ENCODE measurements around the gene HDAC2.
"Not testable (repeated sequence)": the region's sequence is repeated elsewhere in the genome, so short reads cannot be mapped to it uniquely, and the experiment has no call there.

HDAC2 gene

DNA sequence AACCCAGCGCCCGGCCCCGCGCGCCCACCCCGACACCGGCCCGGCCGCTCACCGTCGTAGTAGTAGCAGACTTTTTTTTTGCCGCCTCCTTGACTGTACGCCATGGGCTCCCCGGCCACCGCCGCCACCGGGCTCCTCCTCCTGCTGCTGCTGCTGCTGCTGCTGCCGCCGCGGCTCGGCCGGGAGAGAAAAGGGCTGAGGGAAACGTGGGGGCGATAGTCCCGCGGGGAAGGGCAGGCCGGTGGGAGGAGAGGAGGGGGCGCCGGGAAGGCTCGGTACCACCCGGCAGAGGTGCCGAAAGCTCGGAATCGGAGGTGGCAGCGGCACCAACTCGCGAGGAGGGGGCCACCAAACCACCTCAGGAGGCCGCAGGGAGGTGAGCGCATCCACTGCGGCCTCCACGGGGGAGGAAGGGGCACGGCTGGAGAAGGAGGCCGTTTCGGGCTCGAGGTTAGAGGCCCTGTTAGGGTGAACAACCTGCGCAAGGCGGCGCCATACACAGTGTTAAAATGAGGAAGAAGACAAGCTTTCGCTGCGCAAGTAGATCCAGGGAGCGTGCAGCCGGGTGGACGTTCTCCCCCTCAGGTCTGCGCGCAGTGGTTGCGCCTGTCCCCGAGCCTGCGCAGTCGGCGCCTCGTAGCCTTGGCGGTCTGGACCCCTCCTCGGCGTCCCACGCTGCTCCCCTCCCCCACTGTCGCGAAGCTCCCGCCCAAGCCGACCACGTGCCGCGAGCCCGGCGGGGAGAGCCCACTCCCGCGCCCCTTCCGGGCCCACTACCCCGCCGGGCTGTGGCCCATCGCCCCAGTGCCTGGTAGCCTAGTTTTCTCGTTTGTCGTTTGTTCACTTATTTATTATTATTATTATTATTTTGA lies at the start of gene HDAC2:
Gene HDAC2 (minus strand): TSS at position 344 of the 872 bp plus-strand sequence. CDS start 240 bp downstream, at position 104.
- peak; percentile 82 to 85 for DNase-seq

DNA sequence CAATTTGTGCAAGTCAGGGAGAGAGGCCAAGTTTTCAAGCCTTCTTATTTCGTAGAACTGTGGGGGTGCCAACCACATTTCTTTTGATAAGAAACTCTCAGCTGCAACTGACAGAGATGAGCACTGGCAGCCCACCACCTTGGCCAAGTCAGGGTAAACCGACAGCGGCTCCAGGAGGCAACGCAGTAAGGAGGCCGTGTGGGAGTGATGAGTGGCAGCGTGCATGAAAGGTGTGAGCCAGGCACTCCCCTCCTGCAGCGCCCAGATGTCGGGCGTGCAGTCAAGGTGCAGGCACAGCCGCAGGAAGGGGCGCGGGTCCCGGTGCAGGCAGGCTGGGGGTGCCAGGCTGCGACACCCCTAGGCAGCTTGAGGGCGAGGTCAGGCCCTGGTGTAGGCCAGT lies 49.2 kb upstream of the HDAC2 start:
- no peak for DNase-seq

DNA sequence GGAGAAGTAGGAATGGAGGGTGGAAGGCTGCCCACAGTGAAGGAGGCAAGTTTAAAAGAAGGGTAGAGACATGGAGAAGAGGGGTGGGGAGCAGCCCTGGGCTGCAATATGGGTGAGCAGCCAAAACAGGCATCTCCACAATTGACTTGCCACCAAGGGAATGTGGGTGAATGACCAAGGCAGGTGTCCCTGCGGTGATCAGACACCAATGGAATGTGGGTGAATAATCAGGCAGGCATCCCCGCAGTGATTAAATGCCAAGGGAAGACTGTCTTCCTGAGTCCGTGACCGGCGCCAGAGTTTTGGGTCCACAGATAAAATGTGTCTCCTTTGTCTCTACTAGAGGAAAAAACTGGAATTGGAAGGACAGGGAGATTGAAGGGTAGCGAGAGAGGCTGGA lies 46.2 kb upstream of the HDAC2 start:
- DNase-seq, result not testable (repeated sequence)

DNA sequence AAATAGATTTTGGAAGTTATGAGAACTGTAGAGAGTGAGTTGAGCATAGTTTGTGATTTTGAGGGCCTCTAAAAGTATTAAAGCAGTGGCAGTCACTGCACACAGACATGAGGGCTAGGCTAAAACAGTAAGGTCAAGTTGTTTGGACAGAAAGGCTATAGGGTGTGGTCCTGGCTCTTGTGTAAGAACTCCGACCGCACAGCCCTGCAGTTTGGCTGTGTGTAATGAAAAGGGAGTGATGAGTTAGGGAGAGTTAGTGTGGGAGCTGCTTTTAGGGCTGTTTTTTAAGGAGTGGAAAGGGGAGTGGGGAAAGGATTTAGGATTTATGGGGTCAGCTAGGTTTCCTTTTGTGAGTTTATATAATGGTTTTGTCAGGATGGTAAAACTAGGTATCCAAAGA lies 43.2 kb upstream of the HDAC2 start:
- DNase-seq, result not testable (repeated sequence)

DNA sequence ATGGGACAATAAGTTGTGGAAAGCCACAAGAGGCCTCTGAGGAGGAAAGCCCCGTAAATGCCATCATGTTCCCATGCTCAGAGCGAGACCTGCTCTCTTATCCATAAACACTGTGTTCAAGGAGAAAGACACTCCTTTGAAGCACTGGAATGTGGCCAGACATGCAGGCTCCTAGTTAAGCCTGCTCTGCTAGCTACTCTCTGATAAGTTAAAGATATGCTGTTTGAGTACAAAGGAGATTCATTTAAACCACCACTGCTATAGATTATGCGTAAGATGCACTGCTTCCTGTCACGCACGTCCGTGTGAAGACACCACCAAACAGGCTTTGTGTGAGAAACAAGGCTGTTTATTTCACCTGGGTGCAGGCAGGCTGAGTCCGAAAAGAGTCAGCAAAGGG lies 40.5 kb upstream of the HDAC2 start:
- not testable (repeated sequence) for DNase-seq

DNA sequence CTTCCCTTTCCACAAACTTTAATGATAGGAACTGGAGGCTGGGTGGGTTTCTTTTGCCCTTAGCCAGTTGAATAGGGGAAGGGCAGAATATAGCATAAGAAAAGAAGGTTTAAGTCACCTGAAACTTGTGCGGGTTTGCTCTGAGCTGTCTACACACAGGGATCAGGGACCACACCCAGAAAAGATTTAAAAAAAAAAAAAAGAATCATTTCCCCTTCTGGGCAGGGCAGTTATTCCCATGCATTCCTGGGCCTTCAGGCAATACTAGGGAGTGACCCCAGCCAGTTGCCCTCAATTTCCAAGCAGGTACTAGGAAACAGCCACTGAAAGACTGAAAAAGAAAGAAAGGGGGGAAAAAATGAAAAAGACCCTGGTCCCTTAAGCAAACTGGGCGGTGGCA lies 39.6 kb upstream of the HDAC2 start:
- DNase-seq, result no peak

DNA sequence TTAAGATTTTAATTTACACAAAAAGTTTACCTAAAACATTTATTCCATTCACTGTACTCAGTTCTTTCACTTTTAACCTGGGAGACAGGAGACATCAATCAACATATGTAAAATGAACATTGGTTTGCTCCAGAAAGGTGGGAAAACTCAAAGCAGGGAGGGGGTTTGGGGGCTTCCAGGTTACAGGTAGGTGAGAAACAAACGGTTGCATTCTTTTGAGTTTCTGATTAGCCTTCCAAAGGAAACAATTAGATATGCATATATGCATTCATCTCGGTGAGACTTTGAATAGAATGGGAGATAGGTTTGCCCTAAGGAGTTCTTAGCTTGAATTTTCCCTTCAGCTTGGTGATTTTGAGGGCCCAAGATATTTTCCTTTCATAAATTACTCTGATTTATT lies 38.2 kb upstream of the HDAC2 start:
- no peak for DNase-seq

DNA sequence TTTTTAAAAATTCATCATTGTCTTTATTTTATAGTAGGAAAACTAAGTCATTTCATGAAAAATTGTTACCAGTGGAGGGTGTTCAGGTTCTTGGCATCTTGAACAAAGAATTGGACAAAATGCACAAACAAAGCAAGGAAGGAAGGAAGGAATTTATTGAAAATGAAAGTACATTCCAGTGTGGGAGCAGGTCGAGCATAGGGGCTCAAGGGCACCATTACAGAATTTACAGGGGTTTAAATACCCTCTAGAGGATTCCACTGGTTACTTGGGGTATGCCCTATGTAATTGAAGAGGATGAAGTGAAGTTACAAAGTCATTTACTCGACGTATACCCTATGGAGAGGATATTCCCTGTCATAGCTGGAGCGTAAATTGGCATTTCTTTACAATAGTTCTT lies 37.4 kb upstream of the HDAC2 start:
- DNase-seq, result no peak

DNA sequence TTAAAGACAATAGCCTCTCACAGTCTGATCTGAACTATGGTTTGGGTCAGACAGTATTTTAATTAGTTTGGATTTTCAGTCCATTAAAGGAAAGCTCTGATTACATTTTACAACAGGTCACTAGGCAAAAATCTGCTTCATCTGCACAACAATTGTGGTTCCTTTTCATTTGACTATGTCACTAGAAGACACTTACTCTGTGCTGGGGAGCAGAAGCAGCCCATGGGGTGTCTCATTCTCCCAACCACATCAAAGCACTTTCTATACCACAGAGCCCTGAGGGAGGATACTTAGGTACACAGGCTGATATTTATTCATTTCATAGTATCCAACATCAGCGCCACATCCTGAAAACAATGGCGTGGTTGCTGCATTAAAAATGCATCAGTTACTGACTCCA lies 36.6 kb upstream of the HDAC2 start:
- DNase-seq, result no peak

DNA sequence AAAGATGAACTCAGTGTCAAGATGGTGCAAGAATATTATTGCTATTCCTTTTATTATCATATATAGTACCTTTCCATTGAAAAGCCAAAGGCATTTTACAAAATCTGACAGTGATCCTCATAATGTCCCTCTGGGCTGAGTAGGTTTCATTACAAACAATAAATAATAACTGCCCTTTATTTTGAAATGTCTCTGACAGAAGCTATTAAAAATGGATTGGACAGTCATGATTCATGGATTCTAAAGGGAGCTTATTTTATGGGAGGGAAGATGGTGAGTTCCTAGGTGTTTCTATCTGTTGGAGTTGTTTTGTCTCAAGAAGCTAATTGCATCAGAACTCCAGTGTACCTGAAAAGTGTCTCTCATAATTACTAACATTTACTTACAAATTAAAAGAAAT lies 30.4 kb upstream of the HDAC2 start:
- DNase-seq, result no peak

DNA sequence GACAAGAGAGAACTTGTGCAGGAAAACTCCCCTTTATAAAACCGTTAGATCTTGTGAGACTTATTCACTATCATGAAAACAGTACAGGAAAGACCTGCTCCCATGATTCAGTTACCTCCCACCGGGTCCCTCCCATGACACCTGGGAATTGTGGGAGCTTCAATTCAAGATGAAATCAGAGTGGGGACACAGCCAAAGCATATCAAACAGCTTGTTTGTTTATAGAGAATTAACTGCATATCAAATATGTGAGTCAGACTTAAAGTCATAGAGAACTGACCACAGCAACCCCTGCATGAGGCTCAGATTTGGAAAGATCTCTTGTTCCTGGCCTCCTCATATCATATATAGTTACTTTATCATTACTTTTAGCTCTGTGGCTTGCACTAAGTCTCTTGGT lies 29.1 kb upstream of the HDAC2 start:
- DNase-seq, result no peak

DNA sequence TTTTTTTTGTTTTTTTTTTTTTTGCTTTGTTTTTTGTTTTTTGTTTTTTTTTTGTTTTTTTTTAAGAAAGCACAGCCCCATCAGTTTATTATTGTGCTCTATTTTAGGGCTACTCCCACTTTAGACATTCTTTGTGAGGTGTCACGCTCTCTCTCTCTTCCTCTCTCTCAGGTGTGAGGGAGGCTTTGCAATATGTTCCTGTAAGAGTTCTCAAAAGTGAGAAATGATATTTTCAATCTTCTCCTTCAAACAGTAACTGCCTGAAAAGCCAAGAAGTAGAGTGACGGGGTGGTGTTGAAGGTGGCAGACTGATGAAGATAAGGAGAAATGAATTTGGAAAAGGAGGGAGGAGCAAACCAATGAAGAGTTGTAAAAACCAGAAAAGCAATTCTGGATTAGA lies 28.3 kb upstream of the HDAC2 start:
- no peak for DNase-seq

DNA sequence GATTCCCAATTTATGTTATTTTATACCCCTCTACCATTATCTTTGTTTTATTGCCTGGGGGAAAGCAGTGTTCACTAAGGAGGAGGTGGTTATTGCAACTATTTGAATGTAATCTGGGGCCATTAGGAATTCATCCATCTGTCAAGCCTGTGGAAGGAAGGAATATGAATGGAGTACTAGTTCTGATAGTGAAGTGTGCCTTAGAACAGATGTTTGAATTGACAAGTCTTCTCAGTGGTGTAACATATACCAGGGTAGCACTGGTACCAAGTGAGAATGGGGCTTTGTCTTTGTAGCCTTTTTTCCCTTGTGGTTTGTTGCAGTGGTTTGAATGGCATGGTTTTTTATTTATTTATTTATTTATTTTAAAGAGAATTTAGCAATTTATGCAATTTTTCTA lies 27.9 kb upstream of the HDAC2 start:
- DNase-seq, result no peak

DNA sequence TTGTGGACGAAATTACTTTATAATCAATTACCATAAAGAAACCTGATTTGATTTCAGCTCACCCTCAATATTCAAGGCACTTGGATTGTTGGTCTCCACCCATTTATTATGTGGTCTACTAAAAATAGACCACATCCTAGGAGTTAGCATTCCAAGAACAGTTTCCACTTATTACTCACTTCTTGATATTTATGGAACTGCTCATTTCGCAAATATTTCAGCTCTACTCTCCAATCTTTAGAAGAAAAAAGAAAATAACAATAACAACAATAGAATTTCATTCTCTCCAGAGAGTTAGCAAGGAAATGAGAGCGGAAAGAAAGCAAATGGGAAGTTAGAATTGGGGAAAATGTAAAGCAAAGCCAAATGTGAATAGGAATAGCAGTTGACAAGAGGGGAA lies 26.2 kb upstream of the HDAC2 start:
- no peak for DNase-seq

DNA sequence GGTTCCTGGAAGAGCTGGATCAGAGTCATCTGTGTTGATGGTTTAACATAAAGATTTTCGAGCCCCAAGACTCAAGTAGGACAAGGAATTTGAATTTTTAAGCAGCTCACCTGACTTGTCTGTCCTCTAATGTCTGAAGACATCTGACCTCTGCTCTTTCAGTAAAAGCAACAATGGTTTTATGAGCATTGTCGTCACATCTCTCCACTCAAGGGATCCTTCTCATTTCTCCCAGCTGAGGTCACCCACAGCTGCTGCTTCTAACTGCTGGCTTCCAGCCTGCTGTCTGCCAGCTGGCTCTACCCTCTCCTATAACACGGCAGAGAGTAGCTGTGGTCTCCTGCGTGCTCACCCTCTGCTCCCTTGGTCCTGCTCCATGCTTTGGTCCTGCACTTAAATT lies 24.7 kb upstream of the HDAC2 start:
- DNase-seq, result no peak

DNA sequence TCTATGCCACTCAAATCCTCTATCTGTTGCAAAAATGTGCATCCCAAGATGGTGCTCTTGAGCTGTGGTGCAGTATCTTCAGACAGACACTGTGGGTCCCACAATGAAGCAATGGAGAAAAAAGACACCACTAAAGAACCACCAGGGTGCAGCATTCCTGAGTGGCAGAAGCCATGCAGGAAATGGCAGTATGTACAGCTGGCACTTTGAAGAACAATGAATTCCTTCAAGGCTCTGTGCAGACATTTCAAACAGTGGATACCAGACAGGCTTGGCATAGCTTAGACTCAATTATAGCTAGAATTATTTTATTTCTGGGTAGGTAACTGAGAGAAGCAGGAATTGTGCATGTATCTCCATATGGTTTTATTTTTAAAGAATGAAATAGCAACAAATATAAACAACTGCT lies 24.0 kb upstream of the HDAC2 start:
- no peak for DNase-seq

DNA sequence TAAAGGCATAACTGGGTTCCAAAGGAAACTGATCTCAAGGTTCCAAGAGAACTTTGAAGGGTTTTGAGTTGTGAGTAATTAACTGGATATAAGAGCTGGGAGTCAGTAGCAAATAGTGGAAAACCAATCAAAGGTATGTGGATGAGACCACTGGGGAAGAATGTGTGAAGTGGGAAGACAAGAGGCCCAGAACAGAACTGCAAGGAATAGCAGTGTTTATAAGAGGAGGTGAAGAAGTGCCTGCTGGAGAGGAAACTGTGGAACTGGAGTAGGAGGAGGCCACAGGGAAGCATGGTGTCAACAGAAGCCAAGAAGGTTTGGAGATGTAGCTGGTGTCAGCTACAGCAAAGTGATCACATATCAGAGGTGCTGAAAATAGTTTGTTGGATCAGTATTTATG lies 18.7 kb upstream of the HDAC2 start:
- DNase-seq, result no peak

DNA sequence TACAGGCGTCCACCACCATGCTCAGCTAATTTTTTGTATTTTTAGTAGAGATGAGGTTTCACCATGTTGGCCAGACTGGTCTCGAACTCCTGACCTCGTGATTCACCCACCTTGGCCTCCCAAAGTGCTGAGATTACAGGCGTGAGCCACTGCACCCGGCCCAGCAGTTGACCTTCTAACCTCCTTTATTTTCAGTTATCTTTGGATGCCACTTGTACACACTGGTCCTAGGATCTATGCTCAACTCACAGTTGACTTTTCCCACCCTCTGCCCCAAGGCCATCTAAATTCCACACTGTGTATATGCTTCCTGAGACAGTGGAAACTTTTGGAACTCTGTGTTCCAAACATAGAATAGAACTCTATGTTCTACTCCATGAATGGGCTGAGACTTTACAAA lies 11.7 kb upstream of the HDAC2 start:
- not testable (repeated sequence) for DNase-seq

DNA sequence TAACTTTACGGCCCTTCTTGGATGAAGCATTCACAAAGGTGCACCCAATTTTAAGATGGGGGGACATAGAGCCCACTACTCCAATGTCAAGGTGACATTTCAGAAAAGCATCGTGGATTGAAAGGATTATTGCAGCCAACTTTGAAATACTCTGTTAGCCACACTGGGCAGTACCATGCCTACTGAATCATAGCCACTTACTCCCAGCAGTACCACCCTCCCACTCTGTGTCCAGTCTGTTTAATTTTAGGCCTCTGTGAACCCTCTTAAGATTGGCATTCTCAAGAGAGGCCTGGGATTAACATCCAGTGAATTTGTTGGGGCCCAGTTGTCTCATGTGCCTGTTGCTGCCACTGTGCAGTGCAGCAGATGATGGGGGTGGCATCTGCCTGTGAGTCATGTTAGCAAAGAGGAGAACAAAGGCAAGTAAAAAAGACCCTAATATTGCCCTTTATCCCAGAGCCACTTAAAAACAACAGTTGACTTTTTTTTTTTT lies 11.2 kb upstream of the HDAC2 start:
- no peak for DNase-seq

DNA sequence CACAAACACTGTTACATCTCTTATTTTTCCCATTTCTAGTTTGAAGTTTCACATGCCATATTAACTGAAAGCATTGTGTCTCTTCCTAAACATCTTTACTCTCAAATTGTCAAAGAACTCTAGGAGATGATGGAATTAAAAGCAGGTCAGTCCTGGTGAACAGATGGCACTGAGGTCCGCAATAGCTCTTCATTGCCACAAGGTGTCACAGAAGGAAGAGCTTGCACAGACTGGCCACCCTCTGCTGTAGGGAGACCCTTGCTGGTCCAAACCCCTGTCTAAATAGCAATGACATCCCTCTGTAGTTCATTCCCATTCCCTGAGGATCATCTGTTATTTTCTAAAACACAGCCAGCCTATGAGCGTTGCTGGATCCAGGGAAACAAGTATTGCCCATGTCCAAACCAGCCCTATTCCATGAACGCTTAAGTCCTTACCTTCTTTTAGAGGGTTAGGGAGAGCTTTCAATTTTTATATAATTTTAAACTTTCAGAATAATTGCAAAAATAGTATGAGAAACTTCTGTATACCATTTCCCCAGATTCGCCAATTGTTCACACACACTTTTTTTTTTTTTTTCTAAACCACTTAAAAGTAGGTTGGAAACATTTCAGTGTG lies 10.1 kb upstream of the HDAC2 start:
- no peak for DNase-seq

DNA sequence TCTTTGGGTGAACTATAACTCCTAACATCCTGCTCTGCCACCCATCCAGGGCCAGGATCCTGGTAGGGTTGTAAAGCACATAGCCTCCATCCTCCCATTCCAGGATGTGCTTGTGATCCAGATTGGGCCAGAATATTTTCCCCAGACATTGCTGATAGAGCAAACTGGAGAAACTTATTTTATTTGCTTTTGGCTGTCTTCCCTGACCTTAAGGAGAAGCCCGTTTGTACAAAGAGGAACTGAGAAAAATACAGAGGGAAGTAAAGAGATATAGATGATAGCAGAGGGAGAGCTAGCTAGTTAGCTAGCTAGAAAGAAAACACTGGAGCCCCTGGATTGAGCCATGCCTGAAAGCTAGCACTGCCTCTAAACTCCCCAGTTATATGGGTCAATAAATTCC lies 9.0 kb upstream of the HDAC2 start:
- DNase-seq, result no peak

DNA sequence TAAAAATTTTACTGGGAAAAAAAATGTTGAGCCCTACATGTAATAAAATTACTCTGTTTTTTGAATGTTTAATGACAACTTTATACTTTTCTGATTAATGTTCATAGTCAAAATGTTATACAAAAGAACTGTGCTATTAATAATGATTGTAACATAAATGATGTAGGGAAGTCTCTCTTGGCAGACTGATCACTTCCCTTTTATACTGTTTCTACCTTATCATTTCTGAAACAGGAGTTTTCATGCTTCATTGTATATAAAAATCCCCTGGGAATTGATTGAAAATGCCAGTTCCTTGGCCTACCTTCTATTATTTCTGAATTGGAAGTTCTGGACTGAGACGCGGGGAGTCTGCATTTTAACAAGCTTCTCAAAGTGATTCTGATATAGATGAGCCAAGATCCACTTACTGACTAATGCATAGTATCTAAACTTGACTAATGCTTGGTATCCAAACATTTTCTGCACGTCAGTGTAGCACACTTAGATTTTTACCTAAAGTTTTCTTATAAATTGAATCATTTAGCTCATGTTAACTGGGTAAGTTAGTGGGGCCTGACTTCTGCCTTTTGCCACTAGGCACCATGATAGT lies 7.2 kb upstream of the HDAC2 start:
- DNase-seq, result no peak

DNA sequence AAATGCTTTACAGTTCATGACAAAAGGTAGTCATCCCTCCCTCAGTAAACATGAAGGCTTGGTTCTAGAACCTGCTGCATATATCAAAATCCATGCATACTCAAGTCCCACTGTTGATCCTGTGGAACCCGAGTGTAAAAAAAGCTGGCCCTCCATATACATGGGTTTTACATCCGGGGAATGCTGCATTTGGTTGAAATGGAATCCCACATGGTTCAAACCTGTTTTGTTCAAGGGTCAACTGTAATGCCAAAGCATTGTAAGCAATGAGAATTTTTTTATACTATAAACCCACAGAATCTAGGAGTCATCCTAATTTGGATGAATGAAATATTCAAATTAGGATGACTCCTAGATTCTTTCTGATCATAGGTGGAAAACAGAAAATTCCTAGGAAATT lies 5.9 kb upstream of the HDAC2 start:
- DNase-seq, result no peak

DNA sequence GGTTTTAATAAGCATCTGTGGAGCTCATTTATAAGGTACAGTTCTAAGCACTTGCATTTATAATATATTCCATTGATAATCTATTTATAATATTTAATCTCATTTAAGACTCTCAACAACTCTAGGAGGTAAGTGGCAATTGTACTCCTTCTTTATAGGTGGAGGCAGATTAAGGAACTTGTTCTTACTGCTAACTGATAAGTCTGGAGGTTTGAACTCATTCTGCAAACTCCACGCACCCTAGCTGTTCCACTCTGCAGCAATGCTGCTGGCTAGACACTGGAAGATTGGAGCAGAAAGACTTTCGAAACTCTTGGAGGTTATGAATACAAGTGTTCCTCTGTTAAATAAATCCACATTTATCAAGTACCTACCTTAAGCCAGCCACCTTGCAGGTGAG lies 793 bp upstream of the HDAC2 start:
- DNase-seq, result no peak
